Smooth muscle cell (in vitro differentiated cells): ENCODE results near the gene STXBP6. TPM values are rescaled to one million over a fixed set of nuclear protein-coding genes. Genes with fewer than 3 reads are reported as not detected.

Experiments used
- DNase-seq: peaks from one replicate; lab custom pipeline; 2025; ENCODE audit not compliant: unreplicated experiment; lab: John Stamatoyannopoulos, UW
- H2AFZ ChIP-seq: fragments of 200-600 bp; sonication (generic); 2 replicates; pipeline ENCODE4 v1.6.0; 2016; ENCODE audit warnings: antibody characterized with exemption, low read depth, mild to moderate bottlenecking
- H3F3A ChIP-seq: fragments of 200-600 bp; sonication (generic); 2 replicates; pipeline ENCODE4 v1.6.0; 2017; ENCODE audit warnings: antibody characterized with exemption, low read depth
- H3K27ac ChIP-seq: fragments of 200-600 bp; sonication (generic); 2 replicates; pipeline ENCODE4 v1.5.1; 2016; ENCODE audit warnings: low read depth, mild to moderate bottlenecking
- H3K27me3 ChIP-seq: fragments of 200-600 bp; sonication (generic); 2 replicates; pipeline ENCODE4 v1.6.1; 2016; ENCODE audit warnings: low read depth, mild to moderate bottlenecking
- H3K36me3 ChIP-seq: fragments of 200-600 bp; sonication (generic); 2 replicates; pipeline ENCODE4 v1.5.1; 2016; ENCODE audit warnings: low read depth
- H3K4me1 ChIP-seq: fragments of 200-600 bp; sonication (generic); 2 replicates; pipeline ENCODE4 v1.5.1; 2016; ENCODE audit warnings: low read depth
- H3K4me2 ChIP-seq: fragments of 200-600 bp; sonication (generic); 2 replicates; pipeline ENCODE4 v1.6.0; 2016; ENCODE audit warnings: mild to moderate bottlenecking
- H3K4me3 ChIP-seq: fragments of 200-600 bp; sonication (generic); 2 replicates; pipeline ENCODE4 v1.5.1; 2016; ENCODE audit warnings: mild to moderate bottlenecking
- H3K79me2 ChIP-seq: fragments of 200-600 bp; sonication (generic); 2 replicates; pipeline ENCODE4 v1.6.0; 2016; ENCODE audit warnings: low read depth, mild to moderate bottlenecking
- H3K9ac ChIP-seq: fragments of 200-600 bp; sonication (generic); 2 replicates; pipeline ENCODE4 v1.6.0; 2016; ENCODE audit warnings: low read depth
- H3K9me3 ChIP-seq: fragments of 200-600 bp; sonication (generic); replicated peaks from 2 replicates; pipeline ENCODE4 v1.5.1; 2016; ENCODE audit warnings: low read depth
- H4K20me1 ChIP-seq: fragments of 200-600 bp; sonication (generic); 2 replicates; pipeline ENCODE4 v1.6.0; 2016; ENCODE audit warnings: low read depth
- CTCF ChIP-seq: fragments of 200-600 bp; sonication (generic); IDR thresholded peaks from 2 replicates; pipeline ENCODE4 v1.5.1; 2017; ENCODE audit warnings: borderline replicate concordance, mild to moderate bottlenecking, antibody characterized with exemption; ENCODE audit not compliant: insufficient read depth, poor library complexity, severe bottlenecking
- WGBS: methylation state at CpG from one replicate; pipeline ENCODE4 v1.1.7; 2016; ENCODE audit warnings: low lambda C conversion rate; 5-methylcytosine and 5-hydroxymethylcytosine counted together
- polyA plus RNA-seq: library from polyadenylated mRNA; unstranded; fragments of >200 nt; fragmentation: Nextera tagmentation; extraction: Ambion mirVana; gene quantifications from 2 replicates; pipeline ENCODE4 v1.2.1, GENCODE V29; 2016
- total RNA-seq: library from RNA; depleted of rRNA; stranded (reverse); fragments of >200 nt; gene quantifications from 2 replicates; pipeline ENCODE4 v1.2.3, GENCODE V29; 2014

STXBP6 gene
- total and polyA plus RNA-seq, 2 experiments from 2014 or later, result 144 to 170 TPM

- peaks cover 21% of the 10 kb centered on the region for H3K4me1 ChIP-seq
- 95% methylated on average over 2 of the region's 2 CpGs for WGBS
- no peaks in the 10 kb centered on the region for H3K27me3 ChIP-seq
- no peak overlapping the region for H3K27ac ChIP-seq
- H3F3A ChIP-seq, result peaks cover 10% of the 10 kb centered on the region
- no peak overlapping the region for H2AFZ ChIP-seq
- H3K9me3 ChIP-seq, result no peaks in the 10 kb centered on the region
- H3K4me3 ChIP-seq, result no peak overlapping the region
- H3K9ac ChIP-seq, result no peak overlapping the region
- no peaks in the 10 kb centered on the region for H3K36me3 ChIP-seq
- no peak for TF ChIP-seq CTCF
- H3K4me2 ChIP-seq, result no peak overlapping the region
- peaks cover 94% of the 10 kb centered on the region for H3K79me2 ChIP-seq
- DNase-seq, result no peak
- H4K20me1 ChIP-seq, result peaks cover 55% of the 10 kb centered on the region
Observed at GRCh38 chr14:24974591-24975374, 75.2 kb downstream of the STXBP6 start.

GRCh38 chr14:24972844-24973243, 77.1 kb downstream of the STXBP6 start:
- Histone ChIP-seq H3K36me3 (no peaks in the 10 kb centered on the region), H3K9me3 (no peaks in the 10 kb centered on the region), H3K4me1 (peaks cover 8% of the 10 kb centered on the region), H3K4me3 (no peak overlapping the region), H4K20me1 (peaks cover 61% of the 10 kb centered on the region), H3K79me2 (peaks cover 98% of the 10 kb centered on the region), H3K9ac (no peak overlapping the region), H2AFZ (no peak overlapping the region), H3K4me2 (no peak overlapping the region), H3K27ac (no peak overlapping the region), H3K27me3 (no peaks in the 10 kb centered on the region), H3F3A (peaks cover 3% of the 10 kb centered on the region)
- no peak for DNase-seq
- no peak for TF ChIP-seq CTCF
- 100% methylated on average over 3 of the region's 3 CpGs for WGBS

DNA sequence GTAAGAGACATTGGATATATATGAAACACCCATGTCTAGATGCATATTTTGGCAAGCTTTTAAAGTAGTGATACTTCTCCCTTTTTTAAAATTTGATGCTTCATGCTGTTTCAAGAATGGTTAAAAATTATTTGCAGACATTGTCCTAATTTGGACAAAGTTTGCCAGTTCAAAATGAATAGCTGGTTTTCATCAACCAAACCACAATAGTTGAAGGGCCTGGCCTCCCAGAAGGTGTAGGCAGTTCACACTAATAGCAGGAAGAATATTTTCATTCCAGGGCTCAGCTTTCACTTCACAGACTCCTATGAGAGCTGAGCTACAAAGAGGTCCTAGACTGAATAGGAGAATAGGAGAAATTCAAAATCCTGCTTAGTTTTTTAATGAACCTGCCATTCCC, 78.7 kb downstream of the STXBP6 start:
- no peak for TF ChIP-seq CTCF
- Histone ChIP-seq H3K79me2 (peaks cover 98% of the 10 kb centered on the region), H3K4me3 (no peak overlapping the region), H3K4me2 (peak overlapping the region; percentile 27), H3F3A (peaks cover 8% of the 10 kb centered on the region), H2AFZ (no peak overlapping the region), H3K9ac (no peak overlapping the region), H4K20me1 (peaks cover 77% of the 10 kb centered on the region), H3K27me3 (no peaks in the 10 kb centered on the region), H3K9me3 (no peaks in the 10 kb centered on the region), H3K36me3 (no peaks in the 10 kb centered on the region), H3K27ac (peak overlapping the region; percentile 36), H3K4me1 (peaks cover 12% of the 10 kb centered on the region)
- DNase-seq, result no peak

DNA sequence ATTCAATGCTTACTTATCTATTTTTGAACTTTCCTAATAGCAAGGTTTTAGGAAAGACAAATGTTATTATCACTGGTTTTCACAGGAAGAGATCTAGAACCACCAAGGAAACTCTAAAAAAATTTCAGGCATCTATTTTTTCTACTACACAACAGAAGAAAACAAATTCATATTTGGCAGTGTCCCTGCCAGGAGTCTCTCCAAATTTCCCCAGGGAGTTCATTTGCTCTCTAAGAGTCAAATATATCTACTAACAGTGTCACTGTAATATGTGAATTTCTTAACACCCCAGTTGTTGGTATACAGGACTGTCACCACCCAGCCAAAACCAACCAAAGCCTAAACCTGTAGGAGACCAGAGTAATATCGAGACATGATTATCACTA, 83.4 kb downstream of the STXBP6 start:
- TF ChIP-seq CTCF, result no peak
- H3K9me3 ChIP-seq, result no peaks in the 10 kb centered on the region
- peaks cover 12% of the 10 kb centered on the region for H3K4me1 ChIP-seq
- peaks cover 76% of the 10 kb centered on the region for H4K20me1 ChIP-seq
- H3K27ac ChIP-seq, result peak overlapping the region; percentile 69
- WGBS, result 90% methylated on average over 1 of the region's 1 CpG
- H3K4me3 ChIP-seq, result no peak overlapping the region
- no peaks in the 10 kb centered on the region for H3K36me3 ChIP-seq
- H2AFZ ChIP-seq, result no peak overlapping the region
- H3K79me2 ChIP-seq, result peaks cover 87% of the 10 kb centered on the region
- H3K27me3 ChIP-seq, result no peaks in the 10 kb centered on the region
- H3K4me2 ChIP-seq, result peak overlapping the region; percentile 20
- peaks cover 15% of the 10 kb centered on the region for H3F3A ChIP-seq
- DNase-seq, result no peak
- H3K9ac ChIP-seq, result no peak overlapping the region
